HCT116 (cell line): Measurements from ENCODE around the gene RSL1D1. TPM values are rescaled to one million over a fixed set of nuclear protein-coding genes. Genes with fewer than 3 reads are reported as not detected.

Experiments used
- ATAC-seq: fragments of 200-7000 bp; cut with Tn5 transposase; 2 replicates; pipeline ENCODE4 v1.9.1; 2020; ENCODE audit warnings: mild to moderate bottlenecking, moderate library complexity
- BruUV-seq: library from RNA; stranded (reverse); fragments of 400-500 nt; replicated peaks from 2 replicates; lab custom pipeline; 2021; lab: Mats Ljungman, UMichigan
- CTCF ChIA-PET: fragments of 300-600 bp; sonication (Branson Sonifier 250); formaldehyde crosslinking; loops from one replicate; lab custom pipeline; 2021; ENCODE audit warnings: antibody characterized with exemption; lab: Charles Lee
- POLR2A ChIA-PET: fragments of 300-600, 350-600 bp; sonication (Branson Sonifier 250); formaldehyde crosslinking; loops from one replicate; lab custom pipeline; 2021; ENCODE audit warnings: antibody characterized with exemption; lab: Charles Lee
- RAD21 ChIA-PET, 2 experiments: fragments of 300-600 bp; sonication (Branson Sonifier 250); formaldehyde crosslinking; loops; one replicate each; lab custom pipeline; 2023; ENCODE audit warnings: low total read pairs in 2 of 2; ENCODE audit not compliant: uncharacterized antibody in 2 of 2, unreplicated experiment in 2 of 2, low non-redundant PET in 1 of 2; lab: Charles Lee
- DNase-seq: peaks from one replicate; pipeline ENCODE4 v3.0.0-alpha.2; 2010; ENCODE audit warnings: low read depth, low spot score
- H2AFZ ChIP-seq: fragments of 200-600 bp; shearing (Covaris generic), sonication (generic); 2 replicates; pipeline ENCODE4 v1.6.1; 2017; ENCODE audit warnings: low read depth, mixed run types, mixed read lengths, antibody characterized with exemption, low read length; ENCODE audit not compliant: poor library complexity, severe bottlenecking
- H3K27ac ChIP-seq: 2 replicates; pipeline ENCODE4 v1.5.1; 2012; ENCODE audit warnings: low read depth, low read length
- H3K27me3 ChIP-seq: fragments of 200-600 bp; sonication (generic); 2 replicates; pipeline ENCODE4 v1.6.1; 2016; ENCODE audit warnings: mixed run types, low read length, mixed read lengths; ENCODE audit not compliant: insufficient read depth
- H3K36me3 ChIP-seq, 2 experiments: fragments of 200-500 bp in 1 of 2; fragments of 200-600 bp in 1 of 2; sonication (Bioruptor generic) in 1 of 2; sonication (generic) in 1 of 2; 2 replicates each; pipeline versions ENCODE4 v1.5.1 to v1.6.1; 2014 to 2016; ENCODE audit warnings: low read length in 2 of 2, inconsistent platforms in 1 of 2, mixed read lengths in 1 of 2, mixed run types in 1 of 2; ENCODE audit not compliant: insufficient read depth in 2 of 2, control insufficient read depth in 1 of 2
- H3K4me1 ChIP-seq, 2 experiments: fragments of 200-600 bp in 1 of 2; sonication (generic) in 1 of 2; 2 replicates each; pipeline versions ENCODE4 v1.5.1 to v1.6.1; 2012 to 2017; ENCODE audit warnings: low read length in 2 of 2, inconsistent platforms in 1 of 2, mild to moderate bottlenecking in 1 of 2, mixed read lengths in 1 of 2, mixed run types in 1 of 2, moderate library complexity in 1 of 2; ENCODE audit not compliant: insufficient read depth in 2 of 2, control insufficient read depth in 1 of 2
- H3K4me2 ChIP-seq: fragments of 200-600 bp; sonication (generic); 2 replicates; pipeline ENCODE4 v1.6.1; 2017; ENCODE audit warnings: mixed run types, low read length, mixed read lengths
- H3K4me3 ChIP-seq, 2 experiments: fragments of 200-600 bp in 1 of 2; sonication (generic) in 1 of 2; replicated peaks in 1 of 2; 2 replicates each; pipeline ENCODE4 v1.5.1; 2011 to 2016; ENCODE audit warnings: low read length in 2 of 2, control low read depth in 1 of 2, low read depth in 1 of 2, mild to moderate bottlenecking in 1 of 2, mixed read lengths in 1 of 2, mixed run types in 1 of 2
- H3K79me2 ChIP-seq: fragments of 200-600 bp; sonication (generic); 2 replicates; pipeline ENCODE4 v1.6.1; 2017; ENCODE audit warnings: mild to moderate bottlenecking, mixed run types, low read length, moderate library complexity, mixed read lengths; ENCODE audit not compliant: insufficient read depth
- H3K9ac ChIP-seq: fragments of 200-600 bp; sonication (generic); 2 replicates; pipeline ENCODE4 v1.6.1; 2016; ENCODE audit warnings: low read length, mixed read lengths
- H3K9me2 ChIP-seq: fragments of 200-600 bp; sonication (generic), shearing (Covaris generic); 2 replicates; pipeline ENCODE4 v1.6.1; 2017; ENCODE audit warnings: mixed run types, mild to moderate bottlenecking, moderate library complexity; ENCODE audit not compliant: insufficient read depth
- H3K9me3 ChIP-seq, 2 experiments: fragments of 200-500 bp in 1 of 2; fragments of 200-600 bp in 1 of 2; sonication (Bioruptor generic) in 1 of 2; sonication (generic) in 1 of 2; 2 replicates each; pipeline ENCODE4 v1.6.1; 2014 to 2017; ENCODE audit warnings: low read length in 2 of 2, mixed read lengths in 2 of 2, inconsistent platforms in 1 of 2, low read depth in 1 of 2, mild to moderate bottlenecking in 1 of 2, mixed run types in 1 of 2, moderate library complexity in 1 of 2; ENCODE audit not compliant: control insufficient read depth in 1 of 2, insufficient read depth in 1 of 2
- H4K20me1 ChIP-seq: fragments of 200-600 bp; sonication (generic), shearing (Covaris generic); 2 replicates; pipeline ENCODE4 v1.6.1; 2017; ENCODE audit warnings: mixed run types, mild to moderate bottlenecking, moderate library complexity; ENCODE audit not compliant: insufficient read depth
- CBX3 ChIP-seq: IDR thresholded peaks from 2 replicates; pipeline ENCODE4 v1.6.1; 2012; ENCODE audit warnings: low read depth
- CEBPB ChIP-seq: IDR thresholded peaks from 2 replicates; pipeline ENCODE4 v1.6.1; 2012; ENCODE audit warnings: low read depth
- EGR1 ChIP-seq: IDR thresholded peaks from 2 replicates; pipeline ENCODE4 v1.6.1; 2012; ENCODE audit warnings: low read depth
- ELF1 ChIP-seq: IDR thresholded peaks from 2 replicates; pipeline ENCODE4 v1.6.1; 2012; ENCODE audit warnings: low read depth, borderline replicate concordance
- EZH2phosphoT487 ChIP-seq: fragments of 200-600 bp; IDR thresholded peaks from 2 replicates; pipeline ENCODE4 v1.6.1; 2018; ENCODE audit warnings: antibody characterized with exemption, borderline replicate concordance
- FOSL1 ChIP-seq: IDR thresholded peaks from 2 replicates; pipeline ENCODE4 v1.6.1; 2012; ENCODE audit warnings: low read depth
- JUND ChIP-seq: IDR thresholded peaks from 2 replicates; pipeline ENCODE4 v1.6.1; 2012
- MAX ChIP-seq: IDR thresholded peaks from 2 replicates; pipeline ENCODE4 v1.6.1; 2012
- POLR2A ChIP-seq: IDR thresholded peaks from 2 replicates; pipeline ENCODE4 v1.7.0; 2011; ENCODE audit warnings: borderline replicate concordance; ENCODE audit not compliant: insufficient read depth, insufficient read length; ENCODE audit errors: extremely low read depth
- POLR2AphosphoS5 ChIP-seq: IDR thresholded peaks from 2 replicates; pipeline ENCODE4 v1.6.1; 2011; ENCODE audit warnings: mild to moderate bottlenecking, low read depth, low read length, moderate library complexity
- RAD21 ChIP-seq: IDR thresholded peaks from 2 replicates; pipeline ENCODE4 v1.6.1; 2012; ENCODE audit warnings: low read depth, mild to moderate bottlenecking
- SIN3A ChIP-seq: IDR thresholded peaks from 2 replicates; pipeline ENCODE4 v1.6.1; 2012; ENCODE audit warnings: low read depth
- SP1 ChIP-seq: IDR thresholded peaks from 2 replicates; pipeline ENCODE4 v1.6.1; 2012; ENCODE audit warnings: low read depth
- SRF ChIP-seq: IDR thresholded peaks from 2 replicates; pipeline ENCODE4 v1.6.1; 2012; ENCODE audit warnings: low read depth
- TCF7L2 ChIP-seq: IDR thresholded peaks from 2 replicates; pipeline ENCODE4 v1.7.0; 2011; ENCODE audit warnings: borderline replicate concordance, inconsistent platforms; ENCODE audit not compliant: insufficient read depth, insufficient read length; ENCODE audit errors: extremely low read depth
- YY1 ChIP-seq: IDR thresholded peaks from 2 replicates; pipeline ENCODE4 v1.6.1; 2011; ENCODE audit warnings: low read length, low read depth, moderate library complexity, mild to moderate bottlenecking; ENCODE audit not compliant: insufficient replicate concordance; ENCODE audit errors: extremely low read depth
- ZFX ChIP-seq: fragments of 450-650 bp; IDR thresholded peaks from 2 replicates; pipeline ENCODE4 v1.6.1; 2017
- ZNF274 ChIP-seq: fragments of 200-500 bp; sonication (Bioruptor generic); IDR thresholded peaks from 2 replicates; pipeline ENCODE4 v1.6.1; 2014; ENCODE audit warnings: mild to moderate bottlenecking, low read depth, low read length, inconsistent platforms
- intact Hi-C: fragments of 100-400 bp; cut with micrococcal nuclease; formaldehyde crosslinking; loops from 2 replicates; pipeline ENCODE4 v1.10.0; 2022
- total RNA-seq: library from RNA; stranded (reverse); gene quantifications from one replicate; pipeline ENCODE4 v1.2.1, GENCODE V29; 2021; ENCODE audit not compliant: unreplicated experiment

The RSL1D1 gene
- total RNA-seq, 1 experiment from 2014 or later, result 291 TPM

- Histone ChIP-seq H4K20me1 (peaks cover 3% of the 10 kb centered on the region; the same call in 1 of the 2 replicates), H2AFZ (no peak overlapping the region), H3K9me2 (no peaks in the 10 kb centered on the region), H3K9ac (no peak overlapping the region), H3K4me3 (no peak overlapping the region), H3K36me3 (peaks cover 0 to 6% of the 10 kb centered on the region in 2 experiments; a peak in 1 of 4 replicates), H3K27ac (no peak overlapping the region), H3K9me3 (no peaks in the 10 kb centered on the region)
- BruUV-seq, result no TSS peak
- CTCF ChIA-PET, result no interaction called here
- no peak for DNase-seq
- RAD21 ChIA-PET, result no interaction called here
- TF ChIP-seq ZNF274, result no peak
- no peak for TF ChIP-seq SP1
- TF ChIP-seq POLR2A, result no peak
- TF ChIP-seq CEBPB, result no peak
- TF ChIP-seq ZFX, result no peak
- no peak for TF ChIP-seq YY1
- TF ChIP-seq JUND, result no peak
- no peak for TF ChIP-seq POLR2AphosphoS5
- TF ChIP-seq MAX, result no peak
- TF ChIP-seq FOSL1, result no peak
- no peak for TF ChIP-seq SIN3A
- TF ChIP-seq, all 23 proteins: peak for 0
- POLR2A ChIA-PET, result no interaction called here
- Histone ChIP-seq H3K27me3 (no peaks in the 10 kb centered on the region), H3K4me2 (no peak overlapping the region), H3K79me2 (peaks cover 86% of the 10 kb centered on the region), H3K4me1 (peaks cover 7 to 20% of the 10 kb centered on the region in 2 experiments; a peak in 3 of 4 replicates)
- no peak for ATAC-seq
- intact Hi-C loops, result no loop called here
Observed at GRCh38 chr16:11794447-11794846, 56.9 kb downstream of the RSL1D1 start.

GRCh38 chr16:11793840-11794239 lies 57.5 kb downstream of the RSL1D1 start:
- CTCF ChIA-PET, result no interaction called here
- Histone ChIP-seq H3K9me2 (no peaks in the 10 kb centered on the region), H4K20me1 (peaks cover 3% of the 10 kb centered on the region; the same call in 1 of the 2 replicates), H3K4me3 (no peak overlapping the region), H3K27me3 (no peaks in the 10 kb centered on the region), H3K4me2 (no peak overlapping the region), H3K9ac (no peak overlapping the region), H3K9me3 (no peaks in the 10 kb centered on the region), H3K4me1 (peaks cover 7 to 20% of the 10 kb centered on the region in 2 experiments; a peak in 3 of 4 replicates), H3K27ac (no peak overlapping the region), H3K79me2 (peaks cover 92% of the 10 kb centered on the region), H3K36me3 (peaks cover 0 to 6% of the 10 kb centered on the region in 2 experiments; a peak in 1 of 4 replicates)
- DNase-seq, result no peak
- intact Hi-C loops, result no loop called here
- POLR2A ChIA-PET, result no interaction called here
- no peak for ATAC-seq
- TF ChIP-seq POLR2AphosphoS5 (no peak), EGR1 (no peak), SRF (no peak), CBX3 (no peak), YY1 (no peak), RAD21 (no peak), EZH2phosphoT487 (no peak), SIN3A (no peak), ZNF274 (no peak), ZFX (no peak), ELF1 (no peak), SP1 (no peak), POLR2A (no peak), TCF7L2 (no peak)
- TF ChIP-seq, all 23 proteins: peak for 0
- H2AFZ ChIP-seq, result no peak overlapping the region
- no TSS peak for BruUV-seq
- RAD21 ChIA-PET, result no interaction called here
